Smooth muscle cell of trachea (primary cell): ENCODE results near the gene ZNF708. TPM values are rescaled to one million over a fixed set of nuclear protein-coding genes. Genes with fewer than 3 reads are reported as not detected.

Source experiments
- total RNA-seq: library from RNA; depleted of rRNA; stranded (reverse); fragments of >200 nt; gene quantifications from 2 replicates; pipeline ENCODE4 v1.2.1, GENCODE V29; 2014

Gene ZNF708
- total RNA-seq = 3.6 and 8.3 TPM in 2 replicates

GRCh38 chr19:21328885-21329605 lies at the start of gene ZNF708:
TSS of gene ZNF708 (minus strand) at chr19:21329410. CDS start at chr19:21329212, 198 bp downstream.

GRCh38 chr19:21358768-21359451 lies 29.7 kb upstream of the ZNF708 start, which contains the start of gene ZNF738:
TSS of gene ZNF738 (plus strand) at chr19:21359000. CDS start at chr19:21359141, 141 bp downstream.

Other genes with a start within 250 kb of the ZNF708 start
- gene ZNF714, start 247.2 kb downstream of the ZNF708 start, total RNA-seq = 2.5 and 7.6 TPM in 2 replicates
- gene ZNF431, start 187.4 kb downstream of the ZNF708 start, total RNA-seq = 2.9 and 3.1 TPM in 2 replicates
- gene ZNF738, start 29.6 kb upstream of the ZNF708 start, total RNA-seq = 1.7 and 6.0 TPM in 2 replicates
- 28.1 and 28.5 TPM in 2 replicates for gene ZNF493, start 67.7 kb upstream of the ZNF708 start, total RNA-seq
- gene ZNF429, start 176.2 kb upstream of the ZNF708 start, total RNA-seq = 9.6 and 9.9 TPM in 2 replicates